ENCODE measurements around the gene PDE1C.

GRCh38 chr7:31825576-31825975, 244.6 kb downstream of the PDE1C start:
- TF ChIP-seq, protein P1, sequence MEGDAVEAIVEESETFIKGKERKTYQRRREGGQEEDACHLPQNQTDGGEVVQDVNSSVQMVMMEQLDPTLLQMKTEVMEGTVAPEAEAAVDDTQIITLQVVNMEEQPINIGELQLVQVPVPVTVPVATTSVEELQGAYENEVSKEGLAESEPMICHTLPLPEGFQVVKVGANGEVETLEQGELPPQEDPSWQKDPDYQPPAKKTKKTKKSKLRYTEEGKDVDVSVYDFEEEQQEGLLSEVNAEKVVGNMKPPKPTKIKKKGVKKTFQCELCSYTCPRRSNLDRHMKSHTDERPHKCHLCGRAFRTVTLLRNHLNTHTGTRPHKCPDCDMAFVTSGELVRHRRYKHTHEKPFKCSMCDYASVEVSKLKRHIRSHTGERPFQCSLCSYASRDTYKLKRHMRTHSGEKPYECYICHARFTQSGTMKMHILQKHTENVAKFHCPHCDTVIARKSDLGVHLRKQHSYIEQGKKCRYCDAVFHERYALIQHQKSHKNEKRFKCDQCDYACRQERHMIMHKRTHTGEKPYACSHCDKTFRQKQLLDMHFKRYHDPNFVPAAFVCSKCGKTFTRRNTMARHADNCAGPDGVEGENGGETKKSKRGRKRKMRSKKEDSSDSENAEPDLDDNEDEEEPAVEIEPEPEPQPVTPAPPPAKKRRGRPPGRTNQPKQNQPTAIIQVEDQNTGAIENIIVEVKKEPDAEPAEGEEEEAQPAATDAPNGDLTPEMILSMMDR (conservative IDR thresholded peaks at IDR 0.05; ENCODE audit: low read depth, low read length), result no peak
- no peak for TF ChIP-seq EZH2 (IDR thresholded peaks at IDR 0.05; ENCODE audit: borderline replicate concordance, low read depth, low read length, poor library complexity, severe bottlenecking)

Data from A673 (cell line).